ENCODE measurements around the gene FSHR. TPM values are rescaled to one million over a fixed set of nuclear protein-coding genes. Genes with fewer than 3 reads are reported as not detected.

The FSHR gene
- total RNA-seq, 1 donor from 2014 or later: 0.30 TPM

- Histone ChIP-seq H3K9me3 (ENCODE audit: insufficient read depth, low read depth, low read length) (no peaks in the 10 kb centered on the region), H4K20me1 (ENCODE audit: insufficient read depth, low read length) (no peaks in the 10 kb centered on the region), H3K27me3 (ENCODE audit: insufficient read depth, low read length) (no peaks in the 10 kb centered on the region), H3K79me2 (ENCODE audit: insufficient read depth, low read length) (no peaks in the 10 kb centered on the region), H3K27ac (ENCODE audit: low read depth, low read length) (no peak overlapping the region), H3K9ac (ENCODE audit: low read length) (no peak overlapping the region), H3K4me2 (ENCODE audit: low read length) (no peak overlapping the region), H3K36me3 (ENCODE audit: insufficient read depth, low read length) (no peaks in the 10 kb centered on the region), H3K4me1 (ENCODE audit: insufficient read depth, low read length) (no peaks in the 10 kb centered on the region), H3K4me3 (ENCODE audit: insufficient read depth, low read depth, low read length) (no peak overlapping the region), H2AFZ (ENCODE audit: low read depth, low read length) (no peak overlapping the region)
- no peaks in the 10 kb centered on the region for H3K36me3 Mint-ChIP-seq (ENCODE audit: low read depth, unreplicated experiment)
- no peak overlapping the region for H3K27ac Mint-ChIP-seq (ENCODE audit: unreplicated experiment)
- no peak for TF ChIP-seq EZH2 (IDR thresholded peaks at IDR 0.05; ENCODE audit: insufficient read depth, low read length)
- TF ChIP-seq CTCF (IDR thresholded peaks at IDR 0.05; ENCODE audit: insufficient read depth, low read depth, low read length): no peak
- H3K9me3 Mint-ChIP-seq (ENCODE audit: unreplicated experiment): no peaks in the 10 kb centered on the region
- H3K27me3 Mint-ChIP-seq (ENCODE audit: low read depth, unreplicated experiment): no peaks in the 10 kb centered on the region
- FAIRE-seq: no peak
- DNase-seq (ENCODE audit: low read depth): no peak
- H3K4me3 Mint-ChIP-seq (ENCODE audit: unreplicated experiment): no peak overlapping the region
- H3K4me1 Mint-ChIP-seq (ENCODE audit: low read depth, unreplicated experiment): no peaks in the 10 kb centered on the region
Measured at GRCh38 chr2:49068613-49069012, 85.7 kb downstream of the FSHR start.

- Histone ChIP-seq H2AFZ (ENCODE audit: low read depth, low read length) (no peak overlapping the region), H3K9ac (ENCODE audit: low read length) (no peak overlapping the region), H3K36me3 (ENCODE audit: insufficient read depth, low read length) (no peaks in the 10 kb centered on the region), H3K4me1 (ENCODE audit: insufficient read depth, low read length) (no peaks in the 10 kb centered on the region), H4K20me1 (ENCODE audit: insufficient read depth, low read length) (no peaks in the 10 kb centered on the region), H3K4me3 (ENCODE audit: insufficient read depth, low read depth, low read length) (no peak overlapping the region), H3K79me2 (ENCODE audit: insufficient read depth, low read length) (no peaks in the 10 kb centered on the region), H3K9me3 (ENCODE audit: insufficient read depth, low read depth, low read length) (no peaks in the 10 kb centered on the region), H3K27ac (ENCODE audit: low read depth, low read length) (no peak overlapping the region), H3K4me2 (ENCODE audit: low read length) (no peak overlapping the region), H3K27me3 (ENCODE audit: insufficient read depth, low read length) (no peaks in the 10 kb centered on the region)
- no peak for TF ChIP-seq CTCF (IDR thresholded peaks at IDR 0.05; ENCODE audit: insufficient read depth, low read depth, low read length)
- TF ChIP-seq EZH2 (IDR thresholded peaks at IDR 0.05; ENCODE audit: insufficient read depth, low read length): no peak
- Mint-ChIP-seq H3K4me3 (ENCODE audit: unreplicated experiment) (no peak overlapping the region), H3K4me1 (ENCODE audit: low read depth, unreplicated experiment) (no peaks in the 10 kb centered on the region), H3K36me3 (ENCODE audit: low read depth, unreplicated experiment) (no peaks in the 10 kb centered on the region), H3K27ac (ENCODE audit: unreplicated experiment) (no peak overlapping the region), H3K27me3 (ENCODE audit: low read depth, unreplicated experiment) (no peaks in the 10 kb centered on the region), H3K9me3 (ENCODE audit: unreplicated experiment) (no peaks in the 10 kb centered on the region)
- FAIRE-seq (no peak), DNase-seq (ENCODE audit: low read depth) (no peak)
Measured at GRCh38 chr2:49067971-49068370, 86.3 kb downstream of the FSHR start.

- Histone ChIP-seq H3K36me3 (ENCODE audit: insufficient read depth, low read length) (no peaks in the 10 kb centered on the region), H3K4me2 (ENCODE audit: low read length) (no peak overlapping the region), H3K9me3 (ENCODE audit: insufficient read depth, low read depth, low read length) (no peaks in the 10 kb centered on the region), H3K4me3 (ENCODE audit: insufficient read depth, low read depth, low read length) (no peak overlapping the region), H3K79me2 (ENCODE audit: insufficient read depth, low read length) (no peaks in the 10 kb centered on the region), H3K4me1 (ENCODE audit: insufficient read depth, low read length) (no peaks in the 10 kb centered on the region), H3K27ac (ENCODE audit: low read depth, low read length) (no peak overlapping the region), H3K27me3 (ENCODE audit: insufficient read depth, low read length) (no peaks in the 10 kb centered on the region), H3K9ac (ENCODE audit: low read length) (no peak overlapping the region), H4K20me1 (ENCODE audit: insufficient read depth, low read length) (no peaks in the 10 kb centered on the region), H2AFZ (ENCODE audit: low read depth, low read length) (no peak overlapping the region)
- Mint-ChIP-seq H3K4me3 (ENCODE audit: unreplicated experiment) (no peak overlapping the region), H3K4me1 (ENCODE audit: low read depth, unreplicated experiment) (no peaks in the 10 kb centered on the region), H3K27ac (ENCODE audit: unreplicated experiment) (no peak overlapping the region), H3K9me3 (ENCODE audit: unreplicated experiment) (peaks cover 4% of the 10 kb centered on the region), H3K36me3 (ENCODE audit: low read depth, unreplicated experiment) (no peaks in the 10 kb centered on the region), H3K27me3 (ENCODE audit: low read depth, unreplicated experiment) (no peaks in the 10 kb centered on the region)
- TF ChIP-seq CTCF (IDR thresholded peaks at IDR 0.05; ENCODE audit: insufficient read depth, low read depth, low read length) (no peak), EZH2 (IDR thresholded peaks at IDR 0.05; ENCODE audit: insufficient read depth, low read length) (no peak)
- no peak for DNase-seq (ENCODE audit: low read depth)
- no peak for FAIRE-seq
Measured at GRCh38 chr2:49053156-49053555, 101.2 kb downstream of the FSHR start.
